Measurements from ENCODE around the gene LRRC2.

GRCh38 chr3:46612324-46612723, 46.2 kb upstream of the LRRC2 start, which contains the start of gene FAM240A:
- TF ChIP-seq EZH2 (optimal IDR thresholded peaks at IDR 0.05; ENCODE audit: low read depth, low read length) (no peak), CTCF (IDR thresholded peaks at IDR 0.05; ENCODE audit: low read length) (no peak)
